Activated CD4-positive, alpha-beta T cell treated with anti-CD3 and anti-CD28 coated beads, Interleukin-2, amount 10 ng/mL, durations not matched to agents 24 days and 14 days (primary cell): Measurements from ENCODE around the gene MTCP1. TPM values are rescaled to one million over a fixed set of nuclear protein-coding genes. Genes with fewer than 3 reads are reported as not detected.
A peak's percentile ranks its signal among the peaks of the same experiment; 100 is the strongest.

Experiments used
- DNase-seq: peaks from one replicate; pipeline ENCODE4 v3.0.0; 2022
- H3K27ac Mint-ChIP-seq: one replicate; pipeline ENCODE4 v1.8.0; 2022; ENCODE audit warnings: mild to moderate bottlenecking, mixed read lengths
- H3K27me3 Mint-ChIP-seq: one replicate; pipeline ENCODE4 v1.8.0; 2022; ENCODE audit warnings: mixed read lengths
- H3K36me3 Mint-ChIP-seq: one replicate; pipeline ENCODE4 v1.8.0; 2022; ENCODE audit warnings: low read depth, mild to moderate bottlenecking, mixed read lengths
- H3K4me1 Mint-ChIP-seq: one replicate; pipeline ENCODE4 v1.8.0; 2021; ENCODE audit warnings: mixed read lengths
- H3K4me3 Mint-ChIP-seq: one replicate; pipeline ENCODE4 v1.8.0; 2022; ENCODE audit warnings: mild to moderate bottlenecking, moderate library complexity, mixed read lengths
- H3K9me3 Mint-ChIP-seq: one replicate; pipeline ENCODE4 v1.8.0; 2021; ENCODE audit warnings: mixed read lengths
- intact Hi-C: fragments of 100-400 bp; cut with micrococcal nuclease; formaldehyde crosslinking; loops from one replicate; pipeline ENCODE4 v1.15.1; 2023
- total RNA-seq: library from RNA; stranded (reverse); gene quantifications from 2 replicates; pipeline ENCODE4 v1.2.3, GENCODE V29; 2022

The MTCP1 gene
- total RNA-seq, 1 donor from 2014 or later, result 11.4 TPM

DNA sequence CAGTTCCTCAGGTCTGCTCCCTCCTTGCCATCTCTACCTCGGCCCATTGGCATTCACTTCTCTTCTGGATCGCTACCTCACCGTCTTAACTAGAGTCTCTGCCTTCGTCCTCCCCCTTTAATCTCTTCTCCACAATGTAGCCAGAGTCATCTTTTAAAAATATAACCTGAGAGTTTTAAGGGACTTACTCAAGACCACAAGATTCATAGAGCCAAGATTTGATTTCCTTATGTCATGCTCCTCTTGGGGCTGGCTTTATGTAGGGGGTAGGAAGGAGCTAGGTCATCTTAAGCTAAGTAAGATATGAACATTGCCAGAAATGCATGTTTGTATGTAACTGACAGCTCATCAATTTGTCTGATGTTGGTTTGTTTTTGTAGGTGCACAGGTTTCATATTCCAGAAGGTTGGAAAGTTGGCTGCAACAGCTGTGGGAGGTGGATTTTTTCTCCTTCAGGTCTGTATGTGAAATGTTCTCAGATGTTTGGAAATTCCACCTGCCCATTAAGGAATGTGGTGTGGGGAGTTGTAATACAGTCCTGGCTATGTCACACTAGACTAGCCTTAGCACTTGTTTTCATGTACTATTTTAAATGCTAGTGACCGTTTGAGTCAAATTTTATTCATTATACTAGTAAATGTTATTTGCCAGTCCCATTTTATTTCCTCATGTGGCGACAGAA lies 24.7 kb downstream of the MTCP1 start:
- DNase-seq, result no peak
- H3K27me3 Mint-ChIP-seq, result no peaks in the 10 kb centered on the region
- H3K4me3 Mint-ChIP-seq, result no peak overlapping the region
- no peak overlapping the region for H3K27ac Mint-ChIP-seq
- no peaks in the 10 kb centered on the region for H3K9me3 Mint-ChIP-seq
- peaks cover 20% of the 10 kb centered on the region for H3K36me3 Mint-ChIP-seq
- peaks cover 8% of the 10 kb centered on the region for H3K4me1 Mint-ChIP-seq
- intact Hi-C loops, result no loop called here

DNA sequence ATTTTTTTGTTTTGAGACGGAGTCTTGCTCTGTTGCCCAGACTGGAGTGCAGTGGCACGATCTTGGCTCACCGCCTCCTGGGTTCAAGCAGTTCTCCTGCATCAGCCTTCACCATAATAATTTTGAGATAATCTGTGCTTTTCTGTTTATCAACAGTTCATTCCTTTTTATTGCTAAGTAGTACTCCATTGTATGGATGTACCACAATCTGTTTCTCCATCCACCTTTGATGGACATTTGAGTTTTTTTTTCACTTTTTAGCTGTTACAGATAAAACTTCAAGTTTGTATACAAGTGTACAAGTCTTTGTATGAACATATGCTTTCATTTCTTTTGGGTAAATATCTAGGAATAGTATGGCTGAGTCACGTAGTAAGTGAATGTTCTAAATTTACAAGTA lies 35.2 kb downstream of the MTCP1 start:
- H3K36me3 Mint-ChIP-seq, result peaks cover 35% of the 10 kb centered on the region
- intact Hi-C loops, result no loop called here
- H3K4me3 Mint-ChIP-seq, result no peak overlapping the region
- peaks cover 2% of the 10 kb centered on the region for H3K4me1 Mint-ChIP-seq
- no peaks in the 10 kb centered on the region for H3K27me3 Mint-ChIP-seq
- no peak overlapping the region for H3K27ac Mint-ChIP-seq
- H3K9me3 Mint-ChIP-seq, result no peaks in the 10 kb centered on the region
- DNase-seq, result no peak

GRCh38 chrX:155031657-155032056 lies 39.3 kb downstream of the MTCP1 start:
- DNase-seq, result no peak
- Mint-ChIP-seq H3K4me1 (peaks cover 11% of the 10 kb centered on the region), H3K27ac (no peak overlapping the region), H3K4me3 (no peak overlapping the region), H3K27me3 (no peaks in the 10 kb centered on the region), H3K36me3 (peaks cover 19% of the 10 kb centered on the region), H3K9me3 (no peaks in the 10 kb centered on the region)
- intact Hi-C loops, result no loop called here

DNA sequence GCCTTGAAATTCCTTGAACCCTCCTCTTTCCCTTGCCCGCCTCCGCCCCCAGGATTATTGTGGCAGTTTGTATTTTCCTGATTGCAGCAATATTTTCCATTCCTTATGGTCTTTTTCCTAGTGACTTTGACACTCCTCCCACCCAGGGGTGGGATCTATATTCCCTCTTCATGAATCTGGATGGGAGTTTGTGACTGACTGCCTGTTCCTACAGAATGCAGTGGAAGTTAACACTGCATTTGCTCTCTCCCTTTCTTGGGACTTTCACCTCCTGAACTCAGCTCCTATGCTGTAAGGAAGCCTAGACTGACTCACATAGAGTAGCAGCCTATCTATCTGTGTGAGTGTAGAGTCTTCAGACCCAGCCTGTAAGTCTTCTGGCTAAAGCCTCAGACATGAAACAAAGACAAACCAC lies 42.1 kb downstream of the MTCP1 start:
- Mint-ChIP-seq H3K27ac (no peak overlapping the region), H3K4me1 (peaks cover 11% of the 10 kb centered on the region), H3K4me3 (peak overlapping the region; percentile 64), H3K27me3 (peaks cover 7% of the 10 kb centered on the region), H3K36me3 (no peaks in the 10 kb centered on the region), H3K9me3 (no peaks in the 10 kb centered on the region)
- intact Hi-C loops, result loop anchor here (10.0 kb wide), 1 partner anchor 654 kb away; the partner anchor contains the start of genes EMD and FLNA
- DNase-seq, result no peak

DNA sequence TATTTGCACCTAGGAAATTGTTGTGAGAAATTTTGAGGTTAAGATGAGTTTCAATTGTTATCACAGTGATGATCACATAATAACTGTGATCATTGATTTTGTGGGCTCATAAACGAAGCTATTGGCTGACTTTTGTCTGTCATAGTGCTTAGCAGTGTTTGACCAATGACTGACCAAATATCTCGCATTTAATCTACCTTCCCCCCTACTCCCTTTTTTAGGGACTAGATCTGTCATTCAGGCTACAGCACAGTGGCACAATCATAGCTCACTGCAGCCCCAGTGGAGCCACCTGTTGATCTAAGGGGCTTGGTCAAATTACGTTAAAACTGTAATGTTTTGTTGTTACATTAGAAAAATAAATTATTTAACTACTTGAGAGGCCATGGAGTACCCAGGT lies 42.8 kb downstream of the MTCP1 start:
- peaks cover 11% of the 10 kb centered on the region for H3K4me1 Mint-ChIP-seq
- H3K4me3 Mint-ChIP-seq, result peak overlapping the region; percentile 87
- intact Hi-C loops, result loop anchor here (10.0 kb wide), 1 partner anchor 653 kb away; the partner anchor contains the start of genes EMD and FLNA
- peak overlapping the region; percentile 92 for H3K27ac Mint-ChIP-seq
- no peak for DNase-seq
- no peaks in the 10 kb centered on the region for H3K36me3 Mint-ChIP-seq
- peaks cover 11% of the 10 kb centered on the region for H3K27me3 Mint-ChIP-seq
- H3K9me3 Mint-ChIP-seq, result no peaks in the 10 kb centered on the region

DNA sequence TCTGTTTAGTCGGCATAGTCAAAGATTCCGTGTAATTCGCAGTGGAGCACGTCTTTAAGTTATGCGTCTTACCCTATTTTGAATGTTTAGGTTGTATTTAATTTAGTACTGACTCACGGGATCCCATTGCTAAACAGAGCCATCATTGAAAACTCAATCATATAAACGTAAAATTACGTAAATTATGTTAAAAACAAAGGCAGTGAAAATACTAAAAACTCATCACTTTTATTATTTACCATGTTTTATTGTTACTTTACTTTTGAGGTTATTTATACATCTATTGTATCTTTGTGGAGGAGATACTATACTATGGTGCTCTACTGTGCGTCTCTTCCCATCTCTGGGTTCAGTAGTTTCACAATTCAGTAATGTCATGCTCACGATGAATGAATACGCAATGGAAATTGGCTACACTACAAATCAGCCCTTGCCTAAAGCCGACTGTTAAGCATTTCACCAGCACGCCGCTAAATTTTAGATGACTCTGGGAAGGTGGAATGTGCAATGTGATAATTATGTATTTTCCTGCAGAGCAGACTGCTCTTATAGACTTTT lies 43.3 kb downstream of the MTCP1 start:
- Mint-ChIP-seq H3K27me3 (peaks cover 12% of the 10 kb centered on the region), H3K9me3 (no peaks in the 10 kb centered on the region), H3K4me1 (peaks cover 11% of the 10 kb centered on the region), H3K4me3 (peak overlapping the region; percentile 87), H3K27ac (peak overlapping the region; percentile 92), H3K36me3 (no peaks in the 10 kb centered on the region)
- DNase-seq, result peak; percentile 73
- intact Hi-C loops, result loop anchor here (2.0 to 10.0 kb wide), 3 partner anchors 37 to 653 kb away; partner anchors contain the start of genes EMD, FLNA and VBP1

- H3K27ac Mint-ChIP-seq, result peak within 1 kb of the TSS; percentile 92
- peak within 1 kb of the TSS; percentile 87 for H3K4me3 Mint-ChIP-seq
- peaks cover 16% of the 10 kb centered on the region for H3K27me3 Mint-ChIP-seq
- peaks cover 11% of the 10 kb centered on the region for H3K4me1 Mint-ChIP-seq
- H3K9me3 Mint-ChIP-seq, result no peaks in the 10 kb centered on the region
- no peaks in the 10 kb centered on the region for H3K36me3 Mint-ChIP-seq
- peak; percentile 98 for DNase-seq
- intact Hi-C loops, result loop anchor here (1.0 to 10.0 kb wide), 4 partner anchors 36 to 652 kb away; partner anchors contain the start of genes EMD, FLNA and VBP1
Measured at GRCh38 chrX:155026727-155027508, 44.0 kb downstream of the MTCP1 start, which contains the start of gene FUNDC2. Gene FUNDC2 (plus strand): TSS chrX:155026844. CDS start chrX:155026939, 95 bp downstream.

DNA sequence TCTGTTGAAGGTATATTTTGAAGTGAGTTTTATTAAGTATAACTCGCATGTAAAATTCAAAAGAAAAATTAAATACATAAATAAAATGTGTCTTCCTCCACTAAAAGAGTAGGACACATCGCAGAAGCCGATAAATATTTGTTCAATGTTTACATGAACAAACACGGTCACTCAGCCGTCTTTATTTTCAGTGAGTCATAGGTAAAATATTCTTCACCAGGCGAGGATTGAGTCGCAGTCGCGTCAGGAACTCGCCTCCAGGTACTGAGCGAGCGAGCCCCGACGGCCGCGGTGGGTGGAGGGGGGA lies 44.6 kb downstream of the MTCP1 start:
- peak overlapping the region; percentile 76 for H3K4me3 Mint-ChIP-seq
- intact Hi-C loops, result loop anchor here (1.0 to 10.0 kb wide), 4 partner anchors 36 to 652 kb away; partner anchors contain the start of genes EMD, FLNA and VBP1
- DNase-seq, result no peak
- H3K36me3 Mint-ChIP-seq, result no peaks in the 10 kb centered on the region
- peak overlapping the region; percentile 92 for H3K27ac Mint-ChIP-seq
- H3K9me3 Mint-ChIP-seq, result no peaks in the 10 kb centered on the region
- peaks cover 11% of the 10 kb centered on the region for H3K4me1 Mint-ChIP-seq
- H3K27me3 Mint-ChIP-seq, result peaks cover 16% of the 10 kb centered on the region

GRCh38 chrX:155023907-155024833 lies 46.8 kb downstream of the MTCP1 start:
- H3K4me3 Mint-ChIP-seq, result peak overlapping the region; percentile 4
- peaks cover 20% of the 10 kb centered on the region for H3K27me3 Mint-ChIP-seq
- H3K27ac Mint-ChIP-seq, result no peak overlapping the region
- H3K4me1 Mint-ChIP-seq, result peaks cover 9% of the 10 kb centered on the region
- intact Hi-C loops, result loop anchor here (10.0 kb wide), 1 partner anchor 649 kb away; the partner anchor contains the start of genes EMD and FLNA
- no peak for DNase-seq
- no peaks in the 10 kb centered on the region for H3K9me3 Mint-ChIP-seq
- H3K36me3 Mint-ChIP-seq, result no peaks in the 10 kb centered on the region

GRCh38 chrX:155022585-155022984 lies 48.4 kb downstream of the MTCP1 start, which contains the start of gene F8:
Gene F8 (minus strand): TSS chrX:155022723. CDS start chrX:155022552, 171 bp downstream.
- H3K27me3 Mint-ChIP-seq, result peaks cover 22% of the 10 kb centered on the region
- no peaks in the 10 kb centered on the region for H3K9me3 Mint-ChIP-seq
- DNase-seq, result no peak
- intact Hi-C loops, result loop anchor here (10.0 kb wide), 1 partner anchor 648 kb away; the partner anchor contains the start of genes EMD and FLNA
- H3K4me3 Mint-ChIP-seq, result no peak within 1 kb of the TSS
- no peaks in the 10 kb centered on the region for H3K4me1 Mint-ChIP-seq
- no peaks in the 10 kb centered on the region for H3K36me3 Mint-ChIP-seq
- H3K27ac Mint-ChIP-seq, result no peak within 1 kb of the TSS

DNA sequence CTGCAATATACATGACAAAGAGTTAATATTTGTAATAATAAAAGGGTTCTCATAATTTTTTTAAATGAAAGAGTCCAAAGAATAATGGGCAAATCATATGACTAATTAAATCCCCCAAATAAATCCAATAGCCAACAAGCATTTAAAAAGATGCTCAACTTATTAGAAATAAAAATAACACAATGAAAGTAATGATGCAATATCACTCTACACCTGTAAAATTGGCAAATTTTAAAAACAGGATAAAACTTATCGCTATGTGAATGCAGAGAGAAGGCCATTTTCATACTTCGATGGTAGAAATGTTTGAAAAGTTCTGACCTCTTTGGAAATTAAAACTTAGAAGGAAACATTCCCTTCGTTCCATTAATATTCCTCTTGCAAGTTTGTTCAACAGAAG lies 50.3 kb downstream of the MTCP1 start:
- H3K9me3 Mint-ChIP-seq, result no peaks in the 10 kb centered on the region
- no peak overlapping the region for H3K4me3 Mint-ChIP-seq
- no peak for DNase-seq
- intact Hi-C loops, result loop anchor here (10.0 kb wide), 1 partner anchor 646 kb away; the partner anchor contains the start of genes EMD and FLNA
- no peaks in the 10 kb centered on the region for H3K4me1 Mint-ChIP-seq
- H3K27me3 Mint-ChIP-seq, result peaks cover 22% of the 10 kb centered on the region
- no peaks in the 10 kb centered on the region for H3K36me3 Mint-ChIP-seq
- no peak overlapping the region for H3K27ac Mint-ChIP-seq
